GM18502 (cell line): ENCODE results near the gene ENOSF1.

Source experiments
- ATAC-seq: cut with Tn5 transposase; IDR thresholded peaks from one replicate; pipeline ENCODE4 v1.9.1; 2021; ENCODE audit warnings: mild to moderate bottlenecking; ENCODE audit not compliant: unreplicated experiment, poor library complexity

Gene ENOSF1

DNA sequence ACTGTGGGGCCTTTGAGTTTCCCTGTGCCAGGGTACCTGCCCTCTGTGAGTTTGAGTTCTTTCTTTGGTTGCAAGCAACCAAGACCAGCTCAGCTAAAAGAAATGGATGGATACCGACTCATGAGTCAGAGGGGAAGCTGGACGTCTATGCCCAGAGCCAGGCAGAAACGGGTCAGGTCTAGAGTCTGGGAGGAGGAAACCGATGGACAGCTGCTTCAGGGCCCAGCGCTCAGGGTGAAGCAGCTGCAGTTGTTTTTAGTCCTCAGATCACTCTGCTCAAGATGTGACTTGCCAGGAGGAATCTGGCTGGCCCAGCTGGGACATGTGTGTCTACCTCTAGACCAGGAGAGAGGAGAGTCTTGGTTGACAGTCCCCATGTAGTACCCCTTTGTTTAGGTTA, 65.1 kb downstream of the ENOSF1 start:
- no peak for ATAC-seq

DNA sequence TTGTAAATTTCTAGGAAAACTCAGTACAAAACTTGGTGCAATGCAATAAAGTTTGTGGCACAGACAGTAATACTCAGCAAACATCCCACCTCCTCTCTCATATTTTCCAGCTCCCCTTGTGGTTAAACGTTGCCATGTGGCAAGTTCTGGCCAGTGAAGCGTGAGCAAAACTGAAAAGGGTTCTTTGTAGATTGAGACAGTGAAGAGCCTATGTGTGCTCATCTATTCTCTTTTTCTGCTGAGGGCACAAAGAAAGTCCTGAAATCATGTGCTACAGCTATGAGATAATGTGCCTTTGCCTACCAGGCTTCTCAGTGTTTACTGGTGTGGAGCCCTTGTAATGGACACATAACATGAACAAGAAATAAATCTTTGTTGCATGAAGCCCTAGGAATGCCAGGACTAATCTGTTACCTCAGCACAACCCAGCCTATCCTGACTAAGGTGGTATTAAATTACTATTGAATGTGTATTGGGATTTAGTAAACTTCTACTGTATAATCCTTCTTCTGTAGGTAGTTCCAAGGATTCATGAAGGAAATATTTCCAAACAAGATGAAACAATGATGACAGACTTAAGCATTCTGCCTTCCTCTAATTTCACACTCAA, 67.9 kb downstream of the ENOSF1 start:
- no peak for ATAC-seq

DNA sequence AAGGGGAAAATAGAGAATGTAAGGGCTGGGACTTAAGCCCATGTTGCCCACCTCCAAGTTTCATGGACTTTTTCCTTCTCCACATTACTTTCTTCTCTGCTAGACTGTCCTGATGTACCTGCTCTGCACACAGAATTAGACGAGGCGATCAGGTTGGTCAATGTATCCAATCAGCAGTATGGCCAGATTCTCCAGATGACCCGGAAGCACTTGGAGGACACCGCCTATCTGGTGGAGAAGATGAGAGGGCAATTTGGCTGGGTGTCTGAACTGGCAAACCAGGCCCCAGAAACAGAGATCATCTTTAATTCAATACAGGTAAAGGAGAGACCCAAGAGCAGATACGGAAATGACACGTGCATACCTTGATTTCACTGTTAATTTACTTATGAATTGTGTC, 71.2 kb downstream of the ENOSF1 start:
- no peak for ATAC-seq

DNA sequence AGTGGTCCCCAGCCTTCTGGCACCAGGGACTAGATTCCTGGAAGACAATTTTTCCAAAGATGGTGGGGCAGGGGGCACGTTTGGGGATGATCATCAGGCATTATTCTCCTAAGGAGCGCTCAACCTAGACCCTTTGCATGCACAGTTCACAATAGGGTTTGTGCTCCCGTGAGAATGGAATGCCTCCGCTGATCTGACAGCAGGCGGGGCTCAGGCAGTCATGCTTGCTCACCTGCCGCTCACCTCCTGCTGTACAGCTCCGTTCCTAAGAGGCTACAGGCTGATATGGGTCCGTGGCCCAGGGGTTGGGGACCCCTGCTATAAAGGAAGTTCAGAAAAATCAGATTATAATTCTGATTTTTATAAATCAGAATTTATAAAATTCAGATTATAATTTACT, 77.3 kb downstream of the ENOSF1 start:
- ATAC-seq: no peak

DNA sequence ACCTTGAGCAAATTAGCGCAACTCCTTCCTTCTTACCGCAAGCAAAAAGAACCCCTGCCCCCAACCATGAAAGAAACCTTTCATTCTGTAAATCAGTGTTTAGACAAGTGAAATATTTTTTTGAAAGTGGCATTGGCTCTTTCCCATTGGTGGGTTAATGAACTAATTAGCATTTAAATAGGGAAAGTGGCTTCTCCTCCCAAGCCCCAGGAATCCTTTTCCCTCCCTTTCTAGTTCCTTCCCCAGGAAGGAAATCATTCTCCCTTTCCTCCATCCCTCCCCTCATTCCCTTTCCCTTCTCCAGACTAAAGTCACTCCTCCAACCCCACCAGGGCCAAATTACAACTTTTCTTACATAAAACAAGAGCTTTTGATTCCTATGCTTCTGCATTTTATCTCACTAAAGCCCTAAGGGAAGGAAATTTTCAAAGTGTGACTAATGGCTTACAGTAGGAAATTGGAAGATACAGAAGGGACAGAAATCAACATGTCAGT, 77.8 kb downstream of the ENOSF1 start:
- no peak for ATAC-seq

DNA sequence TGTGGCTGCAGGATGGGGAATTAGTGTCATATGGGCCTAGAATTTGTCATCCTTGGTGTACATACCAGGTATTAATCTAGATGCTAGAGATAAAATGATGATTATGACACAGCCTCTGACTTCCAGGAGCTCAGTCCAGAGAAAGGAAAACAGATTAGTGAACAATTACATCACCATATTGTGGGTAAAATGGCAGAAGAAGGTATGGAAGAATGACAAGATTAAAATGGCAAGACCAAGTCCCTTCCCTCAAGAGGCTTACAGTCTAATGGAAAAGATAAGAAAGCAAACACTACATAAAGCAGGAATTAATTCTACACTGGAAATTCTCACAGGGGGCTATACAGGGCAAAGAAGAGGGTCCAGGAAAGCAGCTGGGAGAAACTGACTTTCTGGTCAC, 80.9 kb downstream of the ENOSF1 start:
- ATAC-seq: no peak

DNA sequence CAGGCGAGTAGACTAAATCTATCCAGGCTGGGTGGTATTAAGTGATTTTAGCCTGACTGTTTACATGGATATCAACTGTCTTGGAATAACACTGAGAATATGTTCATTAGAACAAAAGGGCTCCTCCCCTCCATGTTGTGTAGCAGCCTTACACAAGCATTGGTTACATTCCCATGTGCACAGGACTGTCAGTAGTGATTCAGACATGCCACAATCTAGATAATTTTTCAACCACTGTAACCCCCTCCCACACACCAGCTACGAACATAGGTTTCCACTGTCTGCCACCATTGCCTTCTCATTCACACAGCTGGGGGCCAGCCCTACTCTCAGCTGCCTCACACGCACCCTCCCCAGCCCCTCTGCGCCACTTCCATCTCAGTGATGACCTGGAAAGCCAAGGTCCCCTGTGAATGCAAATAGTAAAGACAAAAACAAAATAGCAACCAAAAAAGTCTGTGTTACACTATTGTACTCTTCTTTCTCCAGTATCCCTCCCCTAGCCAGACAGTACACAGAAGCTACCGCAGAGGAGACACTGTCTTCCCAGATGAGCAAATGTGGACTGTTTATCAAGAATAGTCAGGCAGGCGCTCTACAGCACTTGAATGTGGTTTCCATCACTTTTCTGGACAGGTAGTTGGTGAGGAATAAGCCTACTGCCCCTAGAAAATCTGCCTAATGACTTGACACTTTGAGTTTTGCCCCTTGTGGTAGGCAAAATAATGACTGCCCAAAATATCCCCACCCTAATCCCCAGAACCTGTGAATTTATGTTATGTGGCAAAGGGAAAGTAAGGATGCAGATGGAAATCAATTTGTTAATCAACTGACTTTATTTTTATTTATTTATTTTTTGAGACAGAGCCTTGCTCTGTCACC, 82.9 kb downstream of the ENOSF1 start:
- no peak for ATAC-seq

DNA sequence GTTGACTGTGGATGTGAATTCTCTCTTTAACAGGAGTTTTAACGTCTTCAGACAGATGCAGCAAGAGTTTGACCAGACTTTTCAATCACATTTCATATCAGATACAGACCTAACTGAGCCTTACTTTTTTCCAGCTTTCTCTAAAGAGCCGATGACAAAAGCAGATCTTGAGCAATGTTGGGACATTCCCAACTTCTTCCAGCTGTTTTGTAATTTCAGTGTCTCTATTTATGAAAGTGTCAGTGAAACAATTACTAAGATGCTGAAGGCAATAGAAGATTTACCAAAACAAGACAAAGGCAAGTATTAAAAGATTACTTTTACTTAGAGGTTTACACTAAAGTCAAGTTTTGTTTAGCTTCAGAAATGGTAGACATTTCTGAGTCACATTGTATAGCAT, 85.2 kb downstream of the ENOSF1 start:
- no peak for ATAC-seq

DNA sequence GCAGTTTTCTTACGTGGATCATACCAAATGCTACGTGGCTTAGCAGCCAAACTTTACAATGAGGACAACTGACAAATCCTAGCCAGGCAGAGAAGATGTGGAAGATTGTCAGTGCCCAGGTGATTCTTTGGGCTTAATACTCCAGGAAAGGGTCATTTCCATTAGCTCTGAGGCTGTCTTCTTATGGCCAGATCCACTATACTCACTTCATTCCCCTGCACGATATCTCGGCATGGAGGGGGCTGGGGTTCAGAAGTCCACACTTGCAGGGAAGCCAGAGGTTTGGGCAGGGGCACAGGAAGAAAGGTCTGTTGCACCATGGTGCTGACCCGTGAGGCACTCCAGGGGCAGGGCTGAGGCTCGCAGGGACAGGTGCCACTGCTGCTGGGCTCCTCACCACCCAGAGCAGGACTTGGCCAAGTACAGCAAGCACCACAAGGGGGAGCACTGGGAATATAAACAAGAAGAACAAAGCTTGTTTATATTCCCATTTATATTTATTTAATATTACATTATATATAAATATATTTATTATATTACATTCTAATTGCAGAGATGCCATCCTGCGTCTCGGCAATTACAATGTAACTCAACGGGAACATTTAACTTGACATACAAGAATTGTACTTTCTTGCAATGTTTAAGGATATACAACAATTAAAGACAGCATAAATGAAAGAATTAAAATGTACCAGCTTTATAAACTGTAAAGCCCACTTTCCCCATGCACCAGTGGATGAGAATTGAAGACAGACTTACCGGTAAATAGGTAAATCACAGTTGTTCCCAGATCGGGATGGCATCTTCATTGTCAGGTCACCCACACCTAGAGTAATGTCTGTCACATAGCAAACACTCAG, 88.4 kb downstream of the ENOSF1 start:
- ATAC-seq: no peak

DNA sequence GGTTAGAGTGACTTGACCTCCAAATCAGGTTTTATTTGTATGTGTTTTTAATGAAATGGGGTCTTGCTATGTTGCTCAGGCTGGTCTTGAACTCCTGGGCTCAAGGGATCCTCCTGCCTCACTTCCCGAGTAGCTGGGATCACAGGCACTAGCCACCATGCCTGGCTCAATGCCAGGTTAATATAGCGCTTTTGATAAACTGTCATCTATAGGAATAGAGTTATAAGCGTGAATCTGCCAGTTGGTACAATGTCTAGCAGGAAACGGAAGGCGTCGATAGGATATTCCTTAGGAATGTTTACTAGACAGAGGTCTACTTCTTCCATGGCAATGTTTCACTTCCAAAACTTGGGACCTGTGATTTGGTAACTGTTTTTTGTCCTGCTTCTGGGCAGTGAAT, 90.1 kb downstream of the ENOSF1 start:
- ATAC-seq: no peak

DNA sequence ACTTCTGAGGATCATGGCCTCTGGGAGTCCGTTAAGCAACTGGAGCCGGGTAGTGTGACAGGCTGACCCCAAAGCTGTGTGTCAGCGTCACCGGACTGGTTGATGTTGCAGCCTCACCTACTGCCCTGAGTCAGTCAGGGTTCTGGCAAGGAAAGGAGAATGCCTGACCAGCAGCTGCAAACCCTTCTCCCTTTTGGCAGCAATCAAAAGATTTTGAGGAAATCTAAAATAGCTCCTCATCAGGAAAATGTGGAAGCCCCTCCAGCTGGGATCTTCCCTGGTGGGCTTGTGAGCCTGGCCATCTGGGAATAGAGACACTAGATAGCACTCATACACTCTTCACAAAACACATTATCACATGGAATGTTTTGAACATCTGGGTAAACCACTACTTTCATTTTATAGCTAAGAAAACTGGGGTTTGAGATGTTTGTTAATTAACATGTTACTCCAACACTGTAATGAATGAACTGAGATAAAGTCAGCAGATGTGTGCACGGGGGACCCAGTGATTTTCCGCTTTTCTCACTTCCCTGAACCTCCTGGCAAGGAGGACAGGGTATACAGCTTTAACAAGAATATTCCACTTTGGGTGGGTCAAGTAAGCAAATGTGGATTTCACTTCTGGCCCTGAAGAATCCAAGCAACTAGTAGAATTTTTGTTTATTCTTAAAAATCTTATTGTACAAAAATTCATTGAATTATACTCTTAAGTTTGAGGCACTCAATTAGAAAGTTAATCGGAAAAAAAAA, 91.0 kb downstream of the ENOSF1 start:
- ATAC-seq: no peak
